Activated T-cell treated with anti-CD3 and anti-CD28 coated beads, Interleukin-2, amount 50 U/mL, for 72 hours (primary cell): Measurements from ENCODE around the gene CDH7. TPM values are rescaled to one million over a fixed set of nuclear protein-coding genes. Genes with fewer than 3 reads are reported as not detected.

ENCODE experiments used
- ATAC-seq, 2 donors: fragments of 150-1000 bp; cut with Tn5 transposase; replicated peaks in 1 of 2; 2 replicates each; pipeline ENCODE4 v1.10.0; 2021; ENCODE audit warnings: moderate library complexity in 2 of 2, mild to moderate bottlenecking in 1 of 2
- DNase-seq, 2 donors: peaks; one replicate each; pipeline ENCODE4 v3.0.0; 2021 to 2022; ENCODE audit warnings: mixed read lengths in 1 of 2
- H3K27ac Mint-ChIP-seq: one replicate; pipeline ENCODE4 v1.8.0; 2022; ENCODE audit warnings: mild to moderate bottlenecking, moderate library complexity, mixed read lengths
- H3K27me3 Mint-ChIP-seq: one replicate; pipeline ENCODE4 v1.8.0; 2022; ENCODE audit warnings: low read depth, mixed read lengths
- H3K36me3 Mint-ChIP-seq, 2 donors: one replicate each; pipeline ENCODE4 v1.8.0; 2022; ENCODE audit warnings: mixed read lengths in 2 of 2, mild to moderate bottlenecking in 1 of 2; ENCODE audit not compliant: insufficient read depth in 2 of 2
- H3K4me1 Mint-ChIP-seq: one replicate; pipeline ENCODE4 v1.8.0; 2022; ENCODE audit warnings: low read depth, mixed read lengths
- H3K4me3 Mint-ChIP-seq, 2 donors: one replicate each; pipeline ENCODE4 v1.8.0; 2022; ENCODE audit warnings: mild to moderate bottlenecking in 2 of 2, mixed read lengths in 2 of 2, moderate library complexity in 2 of 2
- H3K9me3 Mint-ChIP-seq, 2 donors: one replicate each; pipeline ENCODE4 v1.8.0; 2022; ENCODE audit warnings: mixed read lengths in 2 of 2
- total RNA-seq, 2 donors: library from RNA; stranded (reverse); gene quantifications; one replicate each; pipeline ENCODE4 v1.2.3, GENCODE V29; 2022

CDH7 gene, protein sequence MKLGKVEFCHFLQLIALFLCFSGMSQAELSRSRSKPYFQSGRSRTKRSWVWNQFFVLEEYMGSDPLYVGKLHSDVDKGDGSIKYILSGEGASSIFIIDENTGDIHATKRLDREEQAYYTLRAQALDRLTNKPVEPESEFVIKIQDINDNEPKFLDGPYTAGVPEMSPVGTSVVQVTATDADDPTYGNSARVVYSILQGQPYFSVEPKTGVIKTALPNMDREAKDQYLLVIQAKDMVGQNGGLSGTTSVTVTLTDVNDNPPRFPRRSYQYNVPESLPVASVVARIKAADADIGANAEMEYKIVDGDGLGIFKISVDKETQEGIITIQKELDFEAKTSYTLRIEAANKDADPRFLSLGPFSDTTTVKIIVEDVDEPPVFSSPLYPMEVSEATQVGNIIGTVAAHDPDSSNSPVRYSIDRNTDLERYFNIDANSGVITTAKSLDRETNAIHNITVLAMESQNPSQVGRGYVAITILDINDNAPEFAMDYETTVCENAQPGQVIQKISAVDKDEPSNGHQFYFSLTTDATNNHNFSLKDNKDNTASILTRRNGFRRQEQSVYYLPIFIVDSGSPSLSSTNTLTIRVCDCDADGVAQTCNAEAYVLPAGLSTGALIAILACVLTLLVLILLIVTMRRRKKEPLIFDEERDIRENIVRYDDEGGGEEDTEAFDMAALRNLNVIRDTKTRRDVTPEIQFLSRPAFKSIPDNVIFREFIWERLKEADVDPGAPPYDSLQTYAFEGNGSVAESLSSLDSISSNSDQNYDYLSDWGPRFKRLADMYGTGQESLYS
- not detected for total RNA-seq

DNA sequence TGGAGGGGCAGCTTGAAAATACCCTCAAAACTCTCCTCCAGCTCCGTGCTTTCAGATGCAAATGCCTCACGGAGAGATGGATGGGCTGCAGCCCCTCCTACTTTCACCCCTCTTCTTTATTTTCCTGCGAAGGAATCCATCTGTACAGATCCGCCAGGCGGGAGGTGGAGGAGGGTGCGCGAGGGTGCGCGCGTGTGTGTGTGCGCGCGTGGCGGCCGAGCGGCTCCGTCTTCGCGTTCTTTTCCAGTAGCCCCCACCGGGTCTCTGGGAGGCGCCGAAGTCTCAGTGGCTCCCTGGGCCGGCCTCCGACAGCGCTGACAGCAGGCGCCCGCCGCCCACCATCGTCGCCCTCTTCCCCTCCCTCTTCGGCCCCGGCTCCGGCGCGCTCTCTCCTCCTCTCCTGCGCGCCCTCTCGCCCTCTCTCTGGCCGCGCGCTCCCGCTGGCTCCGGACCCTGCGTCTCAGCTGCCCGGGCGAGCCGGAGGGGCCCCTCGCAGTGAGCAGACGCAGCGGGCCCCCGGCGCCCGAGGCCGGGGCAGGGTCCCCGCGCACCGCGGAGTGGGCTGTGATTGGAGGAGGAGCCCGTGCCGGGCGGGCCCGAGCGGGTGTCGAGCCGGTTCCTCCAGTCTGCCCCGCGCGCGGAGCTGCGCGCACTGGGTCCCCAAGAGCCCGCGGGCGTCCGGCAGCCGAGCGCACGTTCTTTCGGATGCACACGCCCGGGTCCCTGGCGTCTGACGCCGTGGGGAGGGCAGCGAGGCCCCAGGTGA, at the start of gene CDH7:
TSS of gene CDH7 (plus strand) at position 624 of the 766 bp plus-strand sequence. CDS start 11,831 bp downstream, outside the sequence.
- H3K9me3 Mint-ChIP-seq, result peaks cover 4 to 5% of the 10 kb centered on the region in 2 donors
- peaks cover 3 to 4% of the 10 kb centered on the region in 2 donors for H3K36me3 Mint-ChIP-seq
- peaks cover 11% of the 10 kb centered on the region for H3K27me3 Mint-ChIP-seq
- H3K4me3 Mint-ChIP-seq, result no peak within 1 kb of the TSS
- no peaks in the 10 kb centered on the region for H3K4me1 Mint-ChIP-seq
- H3K27ac Mint-ChIP-seq, result no peak within 1 kb of the TSS
- no peak for DNase-seq
- ATAC-seq, result no peak

DNA sequence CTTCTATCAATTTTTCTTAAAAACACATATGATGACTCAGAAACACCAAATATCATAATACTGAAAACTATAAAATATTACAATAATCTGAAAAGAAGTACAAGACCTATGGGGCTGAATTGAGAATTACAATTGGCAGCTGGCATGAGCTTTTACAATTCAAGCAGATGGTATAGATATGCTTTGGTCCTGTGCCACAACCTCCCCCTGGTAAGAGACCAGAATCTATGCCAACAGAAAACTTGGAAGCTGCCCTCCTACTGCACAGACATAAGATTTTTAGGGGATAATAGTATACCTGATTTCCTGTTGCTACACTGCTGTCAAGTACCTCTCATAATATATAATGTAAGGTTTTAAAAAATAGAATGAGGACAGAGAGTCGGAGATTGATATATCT, 46.8 kb upstream of the CDH7 start:
- H3K9me3 Mint-ChIP-seq, result peaks cover 4 to 8% of the 10 kb centered on the region in 2 donors
- H3K4me1 Mint-ChIP-seq, result no peaks in the 10 kb centered on the region
- no peak overlapping the region for H3K4me3 Mint-ChIP-seq
- H3K27me3 Mint-ChIP-seq, result no peaks in the 10 kb centered on the region
- H3K27ac Mint-ChIP-seq, result no peak overlapping the region
- no peak for ATAC-seq
- H3K36me3 Mint-ChIP-seq, result no peaks in the 10 kb centered on the region
- no peak for DNase-seq

DNA sequence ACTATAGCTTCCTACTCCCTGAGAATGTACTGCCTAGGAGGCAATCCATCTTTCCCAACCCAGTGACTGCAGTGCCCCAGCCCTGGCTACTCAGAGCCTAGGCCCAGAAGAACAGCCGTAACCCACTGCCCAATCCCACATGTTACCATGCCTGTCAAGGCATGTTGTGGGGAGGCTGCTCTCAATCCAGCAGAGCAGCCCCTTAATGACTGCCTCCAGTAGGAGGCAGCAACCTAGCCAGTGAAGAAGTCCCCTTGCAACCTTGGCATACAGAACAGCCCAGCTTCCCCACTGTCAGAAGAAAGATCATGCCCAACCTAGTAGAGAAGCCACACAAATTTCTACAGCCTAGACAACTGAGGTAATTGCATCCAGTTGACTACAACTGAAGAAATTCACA, 44.2 kb upstream of the CDH7 start:
- DNase-seq, result no peak
- Mint-ChIP-seq H3K36me3 (peaks cover 0 to 2% of the 10 kb centered on the region in 2 donors), H3K4me1 (no peaks in the 10 kb centered on the region), H3K9me3 (peaks cover 5 to 8% of the 10 kb centered on the region in 2 donors), H3K4me3 (no peak overlapping the region), H3K27me3 (no peaks in the 10 kb centered on the region), H3K27ac (no peak overlapping the region)
- no peak for ATAC-seq

DNA sequence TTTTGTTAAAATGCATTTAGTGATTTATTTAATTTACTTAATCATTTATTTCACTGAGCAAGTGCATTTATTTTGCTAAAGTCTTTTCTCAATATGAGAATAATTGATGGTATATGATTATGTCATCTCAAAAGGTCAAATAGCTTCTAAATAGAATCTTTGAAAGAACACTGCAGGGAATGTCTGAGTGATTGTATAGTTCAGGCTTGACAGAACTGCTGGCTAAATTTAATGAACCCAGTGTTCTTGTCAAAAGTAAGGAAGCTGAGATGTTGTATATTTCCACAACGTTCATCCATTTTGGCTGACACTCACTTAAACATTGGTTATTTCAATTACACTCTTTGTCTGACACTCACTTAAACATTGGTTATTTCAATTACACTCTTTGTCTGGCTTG, 39.3 kb upstream of the CDH7 start:
- Mint-ChIP-seq H3K27me3 (no peaks in the 10 kb centered on the region), H3K36me3 (peaks cover 0 to 2% of the 10 kb centered on the region in 2 donors), H3K4me1 (no peaks in the 10 kb centered on the region), H3K9me3 (peaks cover 1 to 2% of the 10 kb centered on the region in 2 donors), H3K27ac (no peak overlapping the region), H3K4me3 (no peak overlapping the region)
- DNase-seq (no peak), ATAC-seq (no peak)

DNA sequence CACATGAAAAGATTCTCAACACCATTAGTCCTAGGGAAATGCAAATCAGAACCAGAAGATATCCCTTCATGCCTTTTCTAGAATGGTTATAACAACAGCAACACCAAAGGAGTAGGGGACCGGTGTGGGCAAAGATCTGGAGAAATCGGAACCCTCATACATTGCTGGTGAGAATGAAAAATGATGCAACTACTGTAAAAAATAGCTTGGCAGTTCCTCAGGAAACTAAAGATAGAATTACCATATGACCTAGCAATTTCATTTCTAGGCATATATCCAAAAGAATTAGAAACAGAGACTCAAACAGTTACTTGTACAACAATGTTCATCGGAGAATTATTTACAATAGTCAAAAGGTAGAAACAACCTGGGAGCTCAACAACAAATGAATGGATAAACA, 29.2 kb upstream of the CDH7 start:
- Mint-ChIP-seq H3K4me1 (no peaks in the 10 kb centered on the region), H3K4me3 (no peak overlapping the region), H3K36me3 (no peaks in the 10 kb centered on the region), H3K27ac (no peak overlapping the region), H3K9me3 (peaks cover 4 to 5% of the 10 kb centered on the region in 2 donors), H3K27me3 (no peaks in the 10 kb centered on the region)
- no peak for DNase-seq
- ATAC-seq, result no peak

DNA sequence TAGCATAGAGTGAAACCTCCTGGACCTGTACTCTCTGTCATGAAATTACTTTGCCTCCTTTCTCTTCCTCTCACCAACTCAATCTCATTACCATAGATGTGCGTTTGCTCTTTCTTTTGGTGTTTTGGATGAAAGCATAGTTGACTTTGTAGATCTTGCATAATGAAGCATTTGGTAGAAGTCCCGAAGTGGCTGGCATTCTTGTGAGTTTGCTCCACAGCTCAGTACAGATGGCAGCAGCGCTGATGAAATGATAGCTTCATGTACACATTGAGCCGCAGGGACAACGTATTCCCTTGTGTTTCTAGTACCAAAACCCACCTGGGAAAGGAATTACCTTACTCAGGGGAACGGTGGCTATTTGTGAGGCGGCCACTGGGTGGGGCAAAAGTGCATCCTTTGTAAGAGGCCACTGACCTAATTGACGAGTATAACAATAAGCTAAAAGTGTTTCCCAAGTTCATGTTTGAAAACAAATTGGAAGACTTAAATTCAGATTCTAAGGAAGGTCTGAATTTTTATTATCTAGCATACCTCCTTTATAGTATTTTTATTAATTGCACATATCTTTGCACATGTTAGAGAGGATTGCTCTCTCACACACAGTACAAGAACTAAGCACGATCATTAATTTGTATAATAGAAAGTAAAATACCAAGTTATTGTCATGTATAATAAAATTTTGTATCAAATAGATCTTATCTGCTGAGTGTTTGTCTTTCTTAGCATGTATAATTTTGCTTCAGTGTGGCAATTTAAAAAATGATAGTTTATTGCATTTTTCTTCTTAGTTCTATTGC, 25.4 kb upstream of the CDH7 start:
- H3K4me3 Mint-ChIP-seq, result no peak overlapping the region
- H3K36me3 Mint-ChIP-seq, result peaks cover 0 to 1% of the 10 kb centered on the region in 2 donors
- H3K9me3 Mint-ChIP-seq, result peaks cover 2 to 13% of the 10 kb centered on the region in 2 donors
- ATAC-seq, result no peak
- DNase-seq, result no peak
- no peaks in the 10 kb centered on the region for H3K27me3 Mint-ChIP-seq
- H3K27ac Mint-ChIP-seq, result no peak overlapping the region
- no peaks in the 10 kb centered on the region for H3K4me1 Mint-ChIP-seq

DNA sequence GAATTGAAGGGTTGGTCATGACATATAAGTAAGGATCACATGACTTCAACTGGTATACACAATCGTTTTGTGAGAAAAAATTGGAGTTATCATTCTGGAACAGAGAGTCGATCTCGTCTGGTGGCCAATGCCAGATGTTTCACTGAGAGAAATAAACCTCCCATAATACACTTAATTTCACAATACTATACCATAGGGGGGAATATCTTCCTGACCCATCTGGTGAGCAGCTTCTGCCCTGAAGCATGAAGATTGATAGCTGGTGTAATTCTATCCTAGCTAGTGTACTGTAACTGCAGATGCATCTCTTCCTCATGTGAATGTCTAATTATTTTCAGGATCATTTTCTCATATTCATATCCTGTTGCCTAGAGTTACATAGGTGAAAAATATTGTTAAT, 15.7 kb upstream of the CDH7 start:
- no peaks in the 10 kb centered on the region for H3K4me1 Mint-ChIP-seq
- no peak for ATAC-seq
- no peaks in the 10 kb centered on the region for H3K36me3 Mint-ChIP-seq
- peaks cover 0 to 2% of the 10 kb centered on the region in 2 donors for H3K9me3 Mint-ChIP-seq
- no peak overlapping the region for H3K4me3 Mint-ChIP-seq
- no peak overlapping the region for H3K27ac Mint-ChIP-seq
- H3K27me3 Mint-ChIP-seq, result no peaks in the 10 kb centered on the region
- no peak for DNase-seq

DNA sequence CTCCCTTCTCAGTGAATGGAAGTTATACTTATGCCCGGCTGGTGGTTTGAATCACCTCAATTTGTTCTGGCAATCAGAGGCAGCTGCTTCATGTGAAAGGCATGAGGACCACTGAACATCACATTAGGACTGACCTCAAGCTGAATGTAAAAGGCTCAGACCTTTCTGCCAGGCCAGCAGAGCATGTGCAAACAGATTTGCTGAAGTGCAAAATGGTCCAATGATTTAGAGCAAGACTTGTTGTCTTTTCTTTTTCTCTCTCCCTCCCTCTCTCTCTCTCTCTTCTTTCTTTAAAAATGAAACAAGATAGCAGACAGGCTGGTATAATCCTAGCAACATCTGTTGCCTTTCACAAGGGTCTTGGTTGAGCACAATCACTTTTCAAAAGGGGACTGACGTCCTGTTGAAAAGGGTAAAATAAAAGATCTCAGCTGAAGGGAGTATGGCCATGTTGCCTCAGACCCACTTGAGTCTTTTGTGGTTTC, 13.3 kb upstream of the CDH7 start:
- Mint-ChIP-seq H3K4me3 (no peak overlapping the region), H3K27me3 (no peaks in the 10 kb centered on the region), H3K27ac (no peak overlapping the region), H3K9me3 (peaks cover 0 to 2% of the 10 kb centered on the region in 2 donors), H3K36me3 (no peaks in the 10 kb centered on the region), H3K4me1 (no peaks in the 10 kb centered on the region)
- DNase-seq (no peak), ATAC-seq (no peak)

DNA sequence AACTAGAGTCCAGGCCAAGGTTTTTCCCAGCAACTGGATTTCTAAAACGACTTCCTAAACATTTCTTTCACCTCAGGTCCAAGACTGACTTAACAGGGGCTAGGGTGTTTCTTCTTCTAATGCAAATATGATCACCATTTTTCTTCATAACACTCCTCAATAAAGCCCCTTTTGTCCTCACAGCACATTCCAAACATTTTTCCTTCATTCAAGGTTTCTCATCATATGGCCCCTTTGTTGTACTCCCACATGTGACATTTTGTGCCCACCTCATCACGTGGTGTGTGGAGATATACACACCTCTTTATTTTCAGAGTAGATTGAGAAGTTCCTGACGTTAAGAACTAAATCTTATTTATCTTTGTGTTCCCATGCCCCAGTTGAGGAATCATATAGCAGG, 3.9 kb upstream of the CDH7 start:
- Mint-ChIP-seq H3K36me3 (peaks cover 3 to 4% of the 10 kb centered on the region in 2 donors), H3K9me3 (peaks cover 2% of the 10 kb centered on the region in 2 donors), H3K4me1 (no peaks in the 10 kb centered on the region), H3K27me3 (peaks cover 11% of the 10 kb centered on the region), H3K27ac (no peak overlapping the region), H3K4me3 (no peak overlapping the region)
- ATAC-seq (no peak), DNase-seq (no peak)

DNA sequence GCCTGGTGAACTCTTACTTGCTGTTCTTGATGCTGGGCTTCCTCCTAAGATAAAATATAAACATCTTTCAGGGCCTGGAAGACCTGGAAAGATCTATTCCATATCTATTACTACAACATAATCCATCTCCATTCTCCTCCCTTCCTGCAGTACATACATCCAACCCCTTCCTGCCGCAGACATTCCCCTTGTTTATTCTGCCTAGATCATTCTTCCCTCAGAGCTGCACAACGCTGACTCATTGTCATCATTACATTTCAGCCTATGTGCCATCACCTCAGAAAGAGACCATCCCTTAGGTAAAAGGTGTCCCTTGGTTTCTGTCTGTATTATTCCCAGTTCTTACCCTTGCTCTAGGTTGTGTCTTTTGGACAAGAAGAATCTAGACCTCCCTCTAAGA, 2.5 kb upstream of the CDH7 start:
- H3K9me3 Mint-ChIP-seq, result peaks cover 2% of the 10 kb centered on the region in 2 donors

DNA sequence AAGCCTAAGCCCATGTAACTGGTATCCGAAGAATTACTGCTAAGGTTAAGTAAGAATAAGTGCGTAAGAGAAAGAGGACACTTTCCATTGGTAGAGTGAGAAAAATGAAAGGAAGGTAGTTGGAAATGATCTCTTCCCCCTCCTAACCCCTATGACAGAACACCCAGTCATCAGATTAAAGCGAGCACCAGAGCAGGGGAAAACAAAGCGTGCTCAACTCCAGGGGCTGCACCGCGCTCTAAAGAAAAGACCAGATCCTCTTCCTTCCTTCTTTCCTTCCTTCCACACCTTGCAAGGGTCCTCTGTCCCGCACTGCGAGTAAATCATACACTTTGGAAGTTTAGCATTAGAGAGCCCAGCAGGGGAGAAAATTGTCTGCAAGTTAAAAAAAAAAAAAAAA, 971 bp upstream of the CDH7 start:
- H3K36me3 Mint-ChIP-seq, result peaks cover 3 to 4% of the 10 kb centered on the region in 2 donors
- peaks cover 2 to 4% of the 10 kb centered on the region in 2 donors for H3K9me3 Mint-ChIP-seq
- H3K4me3 Mint-ChIP-seq, result no peak overlapping the region
- H3K27ac Mint-ChIP-seq, result no peak overlapping the region
- no peak for ATAC-seq
- H3K27me3 Mint-ChIP-seq, result peaks cover 11% of the 10 kb centered on the region
- H3K4me1 Mint-ChIP-seq, result no peaks in the 10 kb centered on the region
- DNase-seq, result no peak

More for the DNA sequence above, 2.5 kb upstream of the CDH7 start:
- no peak for DNase-seq
- Mint-ChIP-seq H3K27me3 (peaks cover 11% of the 10 kb centered on the region), H3K36me3 (peaks cover 3 to 4% of the 10 kb centered on the region in 2 donors), H3K27ac (no peak overlapping the region), H3K4me1 (no peaks in the 10 kb centered on the region), H3K4me3 (no peak overlapping the region)
- ATAC-seq, result no peak
